H9 (cell line): ENCODE measurements around the gene GCNT3. TPM values are rescaled to one million over a fixed set of nuclear protein-coding genes. Genes with fewer than 3 reads are reported as not detected.

Source experiments
- DNase-seq: peaks from one replicate; pipeline ENCODE4 v3.0.0-alpha.2; 2017
- H2AFZ ChIP-seq: one replicate; pipeline ENCODE4 v1.6.1; 2013; ENCODE audit warnings: mild to moderate bottlenecking, low read length, control low read depth, moderate library complexity
- H2AK5ac ChIP-seq: 2 replicates; pipeline ENCODE4 v1.6.1; 2013; ENCODE audit warnings: low read length, control low read depth, mixed read lengths; ENCODE audit not compliant: insufficient read length
- H2BK120ac ChIP-seq: one replicate; pipeline ENCODE4 v1.6.1; 2013; ENCODE audit warnings: low read depth, mild to moderate bottlenecking, low read length, control low read depth, inconsistent platforms; ENCODE audit not compliant: poor library complexity, severe bottlenecking
- H2BK12ac ChIP-seq: 2 replicates; pipeline ENCODE4 v1.6.1; 2013; ENCODE audit warnings: low read length, control low read depth, mixed read lengths, low read depth; ENCODE audit not compliant: insufficient read length
- H2BK15ac ChIP-seq: 2 replicates; pipeline ENCODE4 v1.6.1; 2013; ENCODE audit warnings: low read depth, low read length, control low read depth
- H2BK20ac ChIP-seq: one replicate; pipeline ENCODE4 v1.6.1; 2013; ENCODE audit warnings: low read depth, mild to moderate bottlenecking, low read length, control low read depth, inconsistent platforms; ENCODE audit not compliant: poor library complexity, severe bottlenecking
- H2BK5ac ChIP-seq: 2 replicates; pipeline ENCODE4 v1.6.1; 2013; ENCODE audit warnings: low read length, control low read depth, mixed read lengths; ENCODE audit not compliant: insufficient read length
- H3K14ac ChIP-seq: 2 replicates; pipeline ENCODE4 v1.6.1; 2013; ENCODE audit warnings: low read length, control low read depth; ENCODE audit not compliant: insufficient read depth
- H3K18ac ChIP-seq: 2 replicates; pipeline ENCODE4 v1.6.1; 2013; ENCODE audit warnings: low read depth, mild to moderate bottlenecking, mixed read lengths, low read length, control low read depth; ENCODE audit not compliant: insufficient read length
- H3K23ac ChIP-seq: 2 replicates; pipeline ENCODE4 v1.6.1; 2013; ENCODE audit warnings: low read length, control low read depth, mixed read lengths, low read depth; ENCODE audit not compliant: insufficient read length
- H3K23me2 ChIP-seq: 2 replicates; pipeline ENCODE4 v1.6.1; 2013; ENCODE audit warnings: low read depth, mild to moderate bottlenecking, mixed read lengths, low read length, control low read depth; ENCODE audit not compliant: insufficient read length, poor library complexity, severe bottlenecking
- H3K27ac ChIP-seq: 2 replicates; pipeline ENCODE4 v1.5.1; 2013; ENCODE audit warnings: low read length, control low read depth, mixed read lengths, low read depth; ENCODE audit not compliant: insufficient read length
- H3K27me3 ChIP-seq: 2 replicates; pipeline ENCODE4 v1.6.1; 2013; ENCODE audit warnings: low read length, control low read depth, inconsistent platforms; ENCODE audit not compliant: insufficient read depth
- H3K4ac ChIP-seq: 2 replicates; pipeline ENCODE4 v1.6.1; 2013; ENCODE audit warnings: low read depth, mild to moderate bottlenecking, control low read depth, inconsistent platforms, low read length, moderate library complexity
- H3K4me1 ChIP-seq: 2 replicates; pipeline ENCODE4 v1.6.1; 2013; ENCODE audit warnings: low read length, control low read depth, inconsistent platforms; ENCODE audit not compliant: insufficient read depth
- H3K4me2 ChIP-seq: 2 replicates; pipeline ENCODE4 v1.6.1; 2013; ENCODE audit warnings: low read length, control low read depth, mixed read lengths; ENCODE audit not compliant: insufficient read length, insufficient read depth
- H3K56ac ChIP-seq: 2 replicates; pipeline ENCODE4 v1.6.1; 2013; ENCODE audit warnings: low read depth, mild to moderate bottlenecking, mixed read lengths, low read length, control low read depth; ENCODE audit not compliant: insufficient read length
- H3K79me1 ChIP-seq: 2 replicates; pipeline ENCODE4 v1.6.1; 2013; ENCODE audit warnings: low read depth, mild to moderate bottlenecking, moderate library complexity, low read length, control low read depth, inconsistent platforms; ENCODE audit not compliant: insufficient read depth, poor library complexity, severe bottlenecking
- H3K79me2 ChIP-seq: 2 replicates; pipeline ENCODE4 v1.6.1; 2013; ENCODE audit warnings: low read length, control low read depth, inconsistent platforms; ENCODE audit not compliant: insufficient read depth
- H3K9ac ChIP-seq: 2 replicates; pipeline ENCODE4 v1.6.1; 2013; ENCODE audit warnings: low read length, control low read depth, mixed read lengths; ENCODE audit not compliant: insufficient read length; ENCODE audit errors: extremely low read depth
- H3K9me3 ChIP-seq: one replicate; pipeline ENCODE4 v1.6.1; 2013; ENCODE audit warnings: low read depth, low read length, inconsistent platforms; ENCODE audit not compliant: control insufficient read depth
- H3T11ph ChIP-seq: one replicate; pipeline ENCODE4 v1.6.1; 2013; ENCODE audit warnings: mild to moderate bottlenecking, low read length, control low read depth, inconsistent platforms
- H4K20me1 ChIP-seq: one replicate; pipeline ENCODE4 v1.6.1; 2013; ENCODE audit not compliant: control insufficient read depth, insufficient read length, insufficient read depth
- H4K5ac ChIP-seq: 2 replicates; pipeline ENCODE4 v1.6.1; 2013; ENCODE audit warnings: low read depth, mild to moderate bottlenecking, mixed read lengths, low read length, control low read depth; ENCODE audit not compliant: insufficient read length
- H4K8ac ChIP-seq: replicated peaks from 2 replicates; pipeline ENCODE4 v1.6.1; 2013; ENCODE audit warnings: low read length, control low read depth, mixed read lengths, low read depth; ENCODE audit not compliant: insufficient read length
- H4K91ac ChIP-seq: 2 replicates; pipeline ENCODE4 v1.6.1; 2013; ENCODE audit warnings: low read depth, mild to moderate bottlenecking, moderate library complexity, mixed read lengths, low read length, control low read depth; ENCODE audit not compliant: insufficient read length
- H3K27ac Mint-ChIP-seq, 3 experiments: 2 replicates in 2 of 3; 3 replicates in 1 of 3; pipeline ENCODE4 v1.8.0; 2020 to 2021; ENCODE audit warnings: mixed read lengths in 3 of 3, mild to moderate bottlenecking in 1 of 3, moderate library complexity in 1 of 3
- H3K27me3 Mint-ChIP-seq: 2 replicates; pipeline ENCODE4 v1.8.0; 2021; ENCODE audit warnings: low read depth, mild to moderate bottlenecking, moderate library complexity, mixed read lengths
- H3K36me3 Mint-ChIP-seq, 3 experiments: 2 replicates in 2 of 3; 3 replicates in 1 of 3; pipeline ENCODE4 v1.8.0; 2020 to 2021; ENCODE audit warnings: low read depth in 3 of 3, mixed read lengths in 3 of 3; ENCODE audit not compliant: insufficient read depth in 1 of 3
- H3K4me1 Mint-ChIP-seq, 2 experiments: 2 replicates each; pipeline ENCODE4 v1.8.0; 2020; ENCODE audit warnings: mixed read lengths in 2 of 2
- H3K4me3 Mint-ChIP-seq, 2 experiments: 2 replicates in 1 of 2; 3 replicates in 1 of 2; pipeline ENCODE4 v1.8.0; 2020 to 2021; ENCODE audit warnings: mild to moderate bottlenecking in 2 of 2, mixed read lengths in 2 of 2, moderate library complexity in 1 of 2
- H3K9me3 Mint-ChIP-seq, 2 experiments: 2 replicates in 1 of 2; 3 replicates in 1 of 2; pipeline ENCODE4 v1.8.0; 2020; ENCODE audit warnings: mild to moderate bottlenecking in 2 of 2, mixed read lengths in 2 of 2, moderate library complexity in 1 of 2
- CTCF ChIP-seq: fragments of 200-600 bp; sonication (generic); conservative IDR thresholded peaks from 3 replicates; pipeline ENCODE4 v1.8.0; 2021; ENCODE audit warnings: antibody characterized with exemption, mild to moderate bottlenecking
- WGBS: extraction: QIAGEN DNeasy Blood & Tissue Kit; methylation state at CpG from one replicate; pipeline ENCODE4 v1.1.7; 2013; ENCODE audit warnings: missing lambda C conversion rate, low lambda C conversion rate, mixed read lengths; ENCODE audit not compliant: insufficient read length; ENCODE audit errors: extremely low coverage; 5-methylcytosine and 5-hydroxymethylcytosine counted together
- total RNA-seq: library from RNA; stranded (reverse); gene quantifications from 2 replicates; pipeline ENCODE4 v1.2.1, GENCODE V29; 2021

Gene GCNT3
- total RNA-seq, 1 experiment from 2014 or later = not detected

- no CpG with 5 or more reads among the region's 1 CpG for WGBS
- H3K79me1 ChIP-seq = no peaks in the 10 kb centered on the region
- no peak overlapping the region for H3K4me2 ChIP-seq
- no peaks in the 10 kb centered on the region for H3K79me2 ChIP-seq
- no peak overlapping the region for H2BK20ac ChIP-seq
- no peak overlapping the region for H3K27ac ChIP-seq
- no peak overlapping the region for H3K4ac ChIP-seq
- no peak overlapping the region for H2BK120ac ChIP-seq
- H3K14ac ChIP-seq = no peak overlapping the region
- Mint-ChIP-seq H3K27me3 (no peaks in the 10 kb centered on the region), H3K27ac (no peak overlapping the region), H3K4me1 (no peaks in the 10 kb centered on the region), H3K4me3 (no peak overlapping the region), H3K9me3 (no peaks in the 10 kb centered on the region), H3K36me3 (peaks cover 10 to 38% (median 16%) of the 10 kb centered on the region in 3 experiments; a peak in 6 of 7 replicates)
- H2AFZ ChIP-seq = no peak overlapping the region
- no peaks in the 10 kb centered on the region for H3K4me1 ChIP-seq
- H3K56ac ChIP-seq = no peak overlapping the region
- H2BK15ac ChIP-seq = no peak overlapping the region
- H3T11ph ChIP-seq = no peak overlapping the region
- no peak overlapping the region for H3K9ac ChIP-seq
- H4K20me1 ChIP-seq = no peaks in the 10 kb centered on the region
- H3K9me3 ChIP-seq = no peaks in the 10 kb centered on the region
- DNase-seq = no peak
- H4K5ac ChIP-seq = no peak overlapping the region
- no peak overlapping the region for H2BK12ac ChIP-seq
- H3K23me2 ChIP-seq = no peaks in the 10 kb centered on the region
- no peak overlapping the region for H2AK5ac ChIP-seq
- H3K23ac ChIP-seq = no peak overlapping the region
- H3K18ac ChIP-seq = no peak overlapping the region
- no peak for TF ChIP-seq CTCF
- H4K8ac ChIP-seq = no peak overlapping the region
- H4K91ac ChIP-seq = no peak overlapping the region
- H2BK5ac ChIP-seq = no peak overlapping the region
- no peaks in the 10 kb centered on the region for H3K27me3 ChIP-seq
Observed at GRCh38 chr15:59662260-59662659, 50.7 kb downstream of the GCNT3 start.
